ENCODE results near the gene PRPF40B.

DNA sequence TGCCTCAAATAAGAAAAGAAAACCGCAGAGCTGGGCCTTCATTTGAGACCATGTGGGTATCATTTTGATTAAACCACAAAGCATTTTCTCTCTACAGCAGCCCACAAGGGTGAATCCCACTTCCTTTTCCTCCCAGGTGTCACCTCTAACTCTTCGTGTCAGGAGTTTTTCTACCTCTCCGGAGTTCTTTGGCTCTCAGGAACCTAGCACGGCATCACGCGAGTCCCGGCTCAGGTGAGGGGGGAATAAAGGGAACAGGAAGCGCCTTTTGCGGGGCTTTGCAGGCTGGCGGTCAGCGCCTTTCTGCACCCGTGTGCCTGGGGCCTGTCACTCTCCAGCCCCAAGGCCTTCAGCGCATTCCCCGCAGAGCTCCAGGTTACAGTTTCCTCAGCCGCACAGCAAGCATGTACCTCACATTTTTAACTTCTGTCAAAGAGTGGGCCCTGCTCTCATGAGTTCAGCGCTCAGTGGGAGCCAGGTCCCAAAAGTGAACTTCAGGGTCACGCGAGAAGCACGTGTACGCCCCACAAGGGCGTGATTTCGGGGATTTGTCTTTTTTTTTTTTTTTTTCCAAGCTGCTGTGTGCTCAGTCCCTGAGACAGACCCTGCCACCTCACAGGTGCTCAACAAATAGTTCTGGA lies 740 bp upstream of the PRPF40B start:
- no peak for TF ChIP-seq CTCF (IDR thresholded peaks at IDR 0.05)
- TF ChIP-seq EHMT2 (IDR thresholded peaks at IDR 0.05; ENCODE audit: low read depth), result no peak
- TF ChIP-seq HMGXB4 (CRISPR knock-in tag; IDR thresholded peaks at IDR 0.05; ENCODE audit: borderline replicate concordance), result no peak
- no peak for TF ChIP-seq POLR2A (IDR thresholded peaks at IDR 0.05; ENCODE audit: low read length)

All from A549 (cell line).